WTC11 (cell line): ENCODE measurements around the gene RABEP2. TPM values are rescaled to one million over a fixed set of nuclear protein-coding genes. Genes with fewer than 3 reads are reported as not detected.
A peak's percentile ranks its signal among the peaks of the same experiment; 100 is the strongest.

ENCODE experiments used
- ATAC-seq: fragments of 200-7000 bp; cut with Tn5 transposase; 2 replicates; pipeline ENCODE4 v1.10.0; 2021; ENCODE audit warnings: mild to moderate bottlenecking, moderate library complexity
- CTCF ChIA-PET: fragments of 300-600 bp; sonication (Branson Sonifier 250); formaldehyde crosslinking; loops from one replicate; lab custom pipeline; 2021; ENCODE audit warnings: antibody characterized with exemption; lab: Charles Lee
- POLR2A ChIA-PET: fragments of 350-600 bp; sonication (Branson Sonifier 250); formaldehyde crosslinking; loops from one replicate; lab custom pipeline; 2021; ENCODE audit warnings: antibody characterized with exemption; lab: Charles Lee
- DNase-seq: peaks from one replicate; pipeline ENCODE4 v3.0.0; 2021; ENCODE audit warnings: low spot score
- H3K27ac Mint-ChIP-seq: 2 replicates; pipeline ENCODE4 v1.8.0; 2021; ENCODE audit warnings: mixed read lengths
- H3K27me3 Mint-ChIP-seq: 2 replicates; pipeline ENCODE4 v1.8.0; 2021; ENCODE audit warnings: low read depth, mild to moderate bottlenecking, moderate library complexity, mixed read lengths
- H3K36me3 Mint-ChIP-seq: 2 replicates; pipeline ENCODE4 v1.8.0; 2021; ENCODE audit warnings: mixed read lengths
- H3K4me1 Mint-ChIP-seq: 2 replicates; pipeline ENCODE4 v1.8.0; 2022; ENCODE audit warnings: mixed read lengths
- H3K4me3 Mint-ChIP-seq: 2 replicates; pipeline ENCODE4 v1.8.0; 2021; ENCODE audit warnings: mild to moderate bottlenecking, moderate library complexity, mixed read lengths
- H3K9me3 Mint-ChIP-seq: 2 replicates; pipeline ENCODE4 v1.8.0; 2021; ENCODE audit warnings: mixed read lengths
- AFF4 ChIP-seq: sonication (generic); formaldehyde crosslinking; IDR thresholded peaks from 2 replicates; pipeline ENCODE4 v1.8.1; 2023; ENCODE audit warnings: mild to moderate bottlenecking, missing genetic modification reagents, borderline replicate concordance
- ATF3 ChIP-seq: sonication (generic); formaldehyde crosslinking; conservative IDR thresholded peaks from 2 replicates; pipeline ENCODE4 v1.8.1; 2022; ENCODE audit warnings: mild to moderate bottlenecking, missing genetic modification reagents
- CTCF ChIP-seq: fragments of 200-600 bp; IDR thresholded peaks from 2 replicates; pipeline ENCODE4 v1.8.0; 2022; ENCODE audit warnings: antibody characterized with exemption
- ESRRA ChIP-seq: sonication (generic); formaldehyde crosslinking; IDR thresholded peaks from 2 replicates; pipeline ENCODE4 v1.8.1; 2022; ENCODE audit warnings: mild to moderate bottlenecking, missing genetic modification reagents, borderline replicate concordance
- ETV6 ChIP-seq: sonication (generic); formaldehyde crosslinking; IDR thresholded peaks from 2 replicates; pipeline ENCODE4 v1.8.1; 2022; ENCODE audit warnings: mild to moderate bottlenecking, missing genetic modification reagents
- GRHL2 ChIP-seq: fragments of 250-450 bp; sonication (Bioruptor Pico); IDR thresholded peaks from 2 replicates; pipeline ENCODE4 v1.8.0; 2022; ENCODE audit warnings: mild to moderate bottlenecking, moderate library complexity; ENCODE audit not compliant: insufficient replicate concordance, severe bottlenecking
- HMGA2 ChIP-seq: fragments of 250-450 bp; sonication (Bioruptor Pico); IDR thresholded peaks from 2 replicates; pipeline ENCODE4 v1.4.0; 2021; ENCODE audit warnings: mild to moderate bottlenecking, moderate library complexity
- MXD4 ChIP-seq: fragments of 250-450 bp; sonication (Bioruptor Pico); IDR thresholded peaks from 2 replicates; pipeline ENCODE4 v1.8.0; 2021; ENCODE audit warnings: mild to moderate bottlenecking, moderate library complexity, borderline replicate concordance
- TEAD1 ChIP-seq: sonication (generic); formaldehyde crosslinking; IDR thresholded peaks from 2 replicates; pipeline ENCODE4 v1.8.0; 2022; ENCODE audit warnings: mild to moderate bottlenecking, missing genetic modification reagents
- TEAD4 ChIP-seq: sonication (generic); formaldehyde crosslinking; IDR thresholded peaks from 2 replicates; pipeline ENCODE4 v1.8.0; 2022; ENCODE audit warnings: mild to moderate bottlenecking, missing genetic modification reagents
- ZNF416 ChIP-seq: fragments of 250-450 bp; sonication (Bioruptor Pico); IDR thresholded peaks from 2 replicates; pipeline ENCODE4 v1.9.0; 2021; ENCODE audit warnings: mild to moderate bottlenecking, inconsistent platforms
- ZNF532 ChIP-seq: fragments of 250-450 bp; sonication (Bioruptor Pico); IDR thresholded peaks from 2 replicates; pipeline ENCODE4 v1.9.0; 2021; ENCODE audit warnings: mild to moderate bottlenecking, borderline replicate concordance
- total RNA-seq: library from RNA; stranded (reverse); gene quantifications from 3 replicates; pipeline ENCODE4 v1.2.3, GENCODE V29; 2021
- TF ChIP-seq, protein P1 (sequence below): sonication (generic); formaldehyde crosslinking; IDR thresholded peaks from 2 replicates; pipeline ENCODE4 v1.8.1; 2023; ENCODE audit warnings: mild to moderate bottlenecking, missing genetic modification reagents, moderate library complexity

RABEP2 gene
- total RNA-seq, 1 experiment from 2014 or later: 24.0 TPM

DNA sequence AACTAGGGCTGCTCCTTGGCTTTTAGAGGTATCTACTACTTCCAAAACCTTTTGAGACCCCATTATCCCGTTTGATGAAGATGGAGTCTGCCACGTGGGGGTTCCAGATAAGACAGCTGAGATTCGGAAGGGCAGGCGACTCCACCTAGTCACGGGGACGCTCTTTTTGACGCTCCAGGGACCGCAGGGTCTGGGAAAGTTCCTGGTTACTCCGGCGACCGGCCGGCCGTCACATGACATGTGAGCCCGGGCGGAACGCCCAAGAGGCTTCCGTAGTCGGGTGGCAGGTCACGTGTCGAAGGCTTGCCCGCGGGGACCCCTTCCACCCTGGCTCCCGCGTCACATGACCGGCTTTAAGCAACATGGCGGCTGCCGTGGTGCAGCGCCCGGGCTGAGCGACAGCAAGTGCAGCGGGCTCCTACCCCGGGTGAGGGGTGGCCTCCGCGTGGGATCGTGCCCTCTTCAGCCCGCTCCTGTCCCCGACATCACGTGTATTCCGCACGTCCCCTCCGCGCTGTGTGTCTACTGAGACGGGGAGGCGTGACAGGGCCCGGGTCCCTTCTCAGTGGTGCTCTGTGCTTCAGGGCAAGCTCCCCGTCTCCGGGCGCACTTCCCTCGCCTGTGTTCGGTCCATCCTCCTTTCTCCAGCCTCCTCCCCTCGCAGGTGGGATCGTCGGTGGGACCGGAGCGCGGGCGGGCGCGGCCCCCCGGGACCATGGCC, 49.6 kb upstream of the RABEP2 start, which contains the start of gene SPNS1 (continued):
- TF ChIP-seq MXD4 (no peak), ATF3 (CRISPR knock-in tag) (no peak), AFF4 (CRISPR knock-in tag) (no peak), ZNF532 (CRISPR knock-in tag) (no peak), TEAD1 (CRISPR knock-in tag) (peak; percentile 46; the same call in 1 of the 2 replicates), HMGA2 (CRISPR knock-in tag) (no peak), ETV6 (peak; percentile 53; the same call in 1 of the 2 replicates)
- TF ChIP-seq, all 79 proteins: peak for 20

GRCh38 chr16:28974007-28974436, 49.0 kb upstream of the RABEP2 start:
- Mint-ChIP-seq H3K4me1 (peaks cover 7% of the 10 kb centered on the region), H3K36me3 (0 out of 2 replicates have a peak, but pooled peaks cover 3% of the 10 kb centered on the region), H3K9me3 (no peaks in the 10 kb centered on the region), H3K27ac (peak overlapping the region; percentile 98), H3K27me3 (no peaks in the 10 kb centered on the region), H3K4me3 (peak overlapping the region; percentile 95)
- peak; percentile 78 for DNase-seq
- ChIA-PET CTCF (interaction anchor here (0.6 to 1.8 kb wide), 18 partner anchors 9 to 925 kb away, joined by 3 to 15 read pairs (median 4); partner anchors contain the start of genes NFATC2IP, SEZ6L2 and TUFM), POLR2A (interaction anchor here (0.6 to 1.0 kb wide), 3 partner anchors 31 to 135 kb away, joined by 3 to 4 read pairs (median 3); no protein-coding TSS in a partner anchor)
- TF ChIP-seq ESRRA (CRISPR knock-in tag) (no peak), CTCF (peak; percentile 44), TEAD4 (no peak), GRHL2 (CRISPR knock-in tag) (no peak), ZNF416 (no peak)
- TF ChIP-seq, protein P1, sequence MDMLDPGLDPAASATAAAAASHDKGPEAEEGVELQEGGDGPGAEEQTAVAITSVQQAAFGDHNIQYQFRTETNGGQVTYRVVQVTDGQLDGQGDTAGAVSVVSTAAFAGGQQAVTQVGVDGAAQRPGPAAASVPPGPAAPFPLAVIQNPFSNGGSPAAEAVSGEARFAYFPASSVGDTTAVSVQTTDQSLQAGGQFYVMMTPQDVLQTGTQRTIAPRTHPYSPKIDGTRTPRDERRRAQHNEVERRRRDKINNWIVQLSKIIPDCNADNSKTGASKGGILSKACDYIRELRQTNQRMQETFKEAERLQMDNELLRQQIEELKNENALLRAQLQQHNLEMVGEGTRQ: no peak
- peak; percentile 69 for ATAC-seq
